Measurements from ENCODE around the gene TMEM106C. TPM values are rescaled to one million over a fixed set of nuclear protein-coding genes. Genes with fewer than 3 reads are reported as not detected.

Gene TMEM106C
- total and polyA plus RNA-seq, 10 of the 15 experiments (the other 5 are each of a cell fraction or from before 2014, with no cell fraction given): 90.2 to 280 (median 161) TPM

DNA sequence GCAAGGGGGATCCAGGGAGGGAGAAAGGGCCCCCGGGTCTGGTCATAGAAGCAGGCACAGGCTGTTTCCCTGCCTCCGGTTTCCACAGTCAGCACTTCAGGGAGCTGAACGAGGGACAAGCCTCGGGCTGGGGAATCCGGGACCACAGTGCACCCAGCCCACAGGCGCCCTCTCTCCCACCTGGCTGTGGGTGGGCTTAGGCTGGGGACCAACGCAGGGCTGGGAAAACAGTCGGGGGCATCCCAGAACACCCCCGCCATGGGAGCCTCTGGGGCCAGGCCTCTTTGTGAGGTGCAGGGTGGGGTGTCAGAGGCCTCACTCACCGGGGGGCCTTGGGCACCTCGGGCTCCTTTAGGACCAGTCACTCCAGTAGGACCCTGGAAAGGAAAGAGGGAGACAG is 16.3 kb downstream of the TMEM106C start:
- TF ChIP-seq ASH2L (IDR thresholded peaks at IDR 0.05; ENCODE audit: borderline replicate concordance, low read depth): no peak
- no peaks in the 10 kb centered on the region for H3K36me3 ChIP-seq (ENCODE audit: control insufficient read depth in 2 of 2, insufficient read depth in 2 of 2, low read length in 1 of 2)
- no peak overlapping the region for H3K9ac ChIP-seq (ENCODE audit: control insufficient read depth, insufficient read depth, low read length)
- no peak overlapping the region for H3K27ac ChIP-seq (ENCODE audit: control insufficient read depth, insufficient read depth)
- SMC1A ChIA-PET (ENCODE audit: uncharacterized antibody, unreplicated experiment): no interaction called here
- POLR2A ChIA-PET: no interaction called here
- RAD21 ChIA-PET (ENCODE audit: unreplicated experiment): no interaction called here
- no peaks in the 10 kb centered on the region for H3K79me2 ChIP-seq (ENCODE audit: control insufficient read depth, insufficient read depth, low read length)
- no peak overlapping the region for H3K4me2 ChIP-seq (ENCODE audit: control insufficient read depth, insufficient read depth)
- H3K27me3 ChIP-seq (replicated peaks in 1 of 2; ENCODE audit: control insufficient read depth in 2 of 2, insufficient read depth in 2 of 2, low read length in 1 of 2): no peaks in the 10 kb centered on the region; a peak in 2 of 4 replicates
- H3K9me3 ChIP-seq (replicated peaks; ENCODE audit: control insufficient read depth, insufficient read depth, low read length): no peaks in the 10 kb centered on the region
- DNase-seq (ENCODE audit: low read depth, low spot score) (no peak), FAIRE-seq (no peak), ATAC-seq (no peak)
- H3K4me1 ChIP-seq (ENCODE audit: control insufficient read depth, insufficient read depth, low read length): no peaks in the 10 kb centered on the region
- CTCF ChIA-PET: interaction anchor here (1.3 kb wide), 2 partner anchors 14 to 210 kb away, joined by 3 to 6 read pairs; no protein-coding TSS in a partner anchor
- WGBS (ENCODE audit: insufficient coverage, insufficient replicate concordance, low lambda C conversion rate, missing lambda C conversion rate): 43% methylated on average over 11 of the region's 11 CpGs
- in situ Hi-C loops (cut with MboI) (no loop called here), intact Hi-C loops (cut with micrococcal nuclease; ENCODE audit: unreplicated experiment) (no loop called here)
- BruUV-seq (replicated peaks): no TSS peak
- H3K4me3 ChIP-seq: no peak overlapping the region
- no peaks in the 10 kb centered on the region; the same call in 1 of the 2 replicates for H4K20me1 ChIP-seq (ENCODE audit: control insufficient read depth, insufficient read depth)
- H2AFZ ChIP-seq (ENCODE audit: control insufficient read depth, low read depth, low read length): no peak overlapping the region

DNA sequence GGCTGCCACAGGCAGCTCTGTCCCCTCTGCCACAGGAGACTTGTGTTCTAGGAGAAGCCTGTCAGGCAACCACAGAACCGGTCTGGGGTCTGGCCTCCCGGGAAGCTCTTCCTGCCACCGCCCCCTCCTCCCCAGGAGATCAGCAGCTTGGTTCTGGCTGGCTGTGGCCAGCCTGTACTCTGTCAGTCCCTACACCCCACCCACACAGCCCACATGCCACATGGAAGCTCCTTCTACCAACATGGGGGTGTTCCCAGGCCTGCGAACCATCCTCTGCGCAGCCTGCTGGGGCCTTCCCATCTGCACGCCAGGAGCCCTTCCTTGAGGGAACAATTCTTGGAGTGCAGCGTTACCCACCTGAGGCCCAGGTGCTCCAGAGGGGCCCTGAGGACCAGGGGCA is 16.8 kb downstream of the TMEM106C start:
- no peaks in the 10 kb centered on the region for H3K4me1 ChIP-seq (ENCODE audit: control insufficient read depth, insufficient read depth, low read length)
- H3K36me3 ChIP-seq (ENCODE audit: control insufficient read depth in 2 of 2, insufficient read depth in 2 of 2, low read length in 1 of 2): no peaks in the 10 kb centered on the region
- in situ Hi-C loops (cut with MboI) (no loop called here), intact Hi-C loops (cut with micrococcal nuclease; ENCODE audit: unreplicated experiment) (no loop called here)
- FAIRE-seq (no peak), DNase-seq (ENCODE audit: low read depth, low spot score) (no peak), ATAC-seq (no peak)
- no peak overlapping the region for H3K27ac ChIP-seq (ENCODE audit: control insufficient read depth, insufficient read depth)
- no peaks in the 10 kb centered on the region for H3K9me3 ChIP-seq (replicated peaks; ENCODE audit: control insufficient read depth, insufficient read depth, low read length)
- SMC1A ChIA-PET (ENCODE audit: uncharacterized antibody, unreplicated experiment): no interaction called here
- 57% methylated on average over 7 of the region's 7 CpGs for WGBS (ENCODE audit: insufficient coverage, insufficient replicate concordance, low lambda C conversion rate, missing lambda C conversion rate)
- no peak overlapping the region for H3K4me3 ChIP-seq
- RAD21 ChIA-PET (ENCODE audit: unreplicated experiment): no interaction called here
- no peak overlapping the region for H3K4me2 ChIP-seq (ENCODE audit: control insufficient read depth, insufficient read depth)
- TF ChIP-seq NFIC (IDR thresholded peaks at IDR 0.05; ENCODE audit: low read depth, low read length): no peak
- POLR2A ChIA-PET: no interaction called here
- H2AFZ ChIP-seq (ENCODE audit: control insufficient read depth, low read depth, low read length): no peak overlapping the region
- no peaks in the 10 kb centered on the region; a peak in 2 of 4 replicates for H3K27me3 ChIP-seq (replicated peaks in 1 of 2; ENCODE audit: control insufficient read depth in 2 of 2, insufficient read depth in 2 of 2, low read length in 1 of 2)
- BruUV-seq (replicated peaks): no TSS peak
- H4K20me1 ChIP-seq (ENCODE audit: control insufficient read depth, insufficient read depth): no peaks in the 10 kb centered on the region; the same call in 1 of the 2 replicates
- CTCF ChIA-PET: interaction anchor here (1.3 kb wide), 1 partner anchor 15 kb away, joined by 6 read pairs; no protein-coding TSS in a partner anchor
- H3K9ac ChIP-seq (ENCODE audit: control insufficient read depth, insufficient read depth, low read length): no peak overlapping the region
- H3K79me2 ChIP-seq (ENCODE audit: control insufficient read depth, insufficient read depth, low read length): no peaks in the 10 kb centered on the region

Measured in GM12878 (cell line).